ENCODE data around the gene UBTF.

DNA sequence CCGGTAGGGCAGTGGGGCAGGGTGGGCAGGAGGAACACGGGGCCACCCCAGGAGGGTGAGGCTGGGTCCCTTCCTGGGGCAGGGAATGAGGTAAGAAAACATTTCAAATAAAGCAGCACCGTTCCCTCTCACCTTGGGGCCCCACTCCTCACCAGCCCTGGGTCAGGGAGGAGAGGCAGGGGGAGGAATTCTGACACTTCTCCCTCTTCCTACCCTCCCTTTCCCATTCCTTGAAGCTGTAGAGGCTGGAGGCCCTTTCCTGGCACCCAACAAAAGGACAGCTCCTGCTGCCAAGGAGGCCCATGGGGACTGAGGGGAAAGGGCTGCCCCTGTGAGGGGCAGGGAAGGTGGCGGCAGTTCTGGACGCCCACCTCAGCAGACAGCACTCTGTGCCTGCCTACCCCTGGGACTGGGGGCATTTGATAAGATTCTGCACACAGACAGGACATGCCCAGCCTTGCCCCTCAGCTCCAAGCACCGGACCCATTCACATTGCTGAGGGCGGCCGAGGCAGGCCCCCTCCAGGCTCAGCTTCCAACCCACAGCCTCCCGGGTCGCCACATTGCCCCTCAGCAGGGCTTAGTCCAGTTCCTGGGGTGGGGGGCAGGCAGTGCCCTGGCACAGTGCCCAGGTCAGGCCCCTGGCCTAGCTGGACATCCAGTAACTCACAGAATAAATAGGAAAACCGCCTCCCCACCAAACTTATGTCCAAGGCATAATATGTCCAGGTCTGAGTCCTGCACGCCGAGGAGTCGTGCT is 26.0 kb downstream of the UBTF start:
- TF ChIP-seq POLR2A (IDR thresholded peaks at IDR 0.05; ENCODE audit: extremely low read depth, insufficient read length) = no peak
- TF ChIP-seq, protein P1, sequence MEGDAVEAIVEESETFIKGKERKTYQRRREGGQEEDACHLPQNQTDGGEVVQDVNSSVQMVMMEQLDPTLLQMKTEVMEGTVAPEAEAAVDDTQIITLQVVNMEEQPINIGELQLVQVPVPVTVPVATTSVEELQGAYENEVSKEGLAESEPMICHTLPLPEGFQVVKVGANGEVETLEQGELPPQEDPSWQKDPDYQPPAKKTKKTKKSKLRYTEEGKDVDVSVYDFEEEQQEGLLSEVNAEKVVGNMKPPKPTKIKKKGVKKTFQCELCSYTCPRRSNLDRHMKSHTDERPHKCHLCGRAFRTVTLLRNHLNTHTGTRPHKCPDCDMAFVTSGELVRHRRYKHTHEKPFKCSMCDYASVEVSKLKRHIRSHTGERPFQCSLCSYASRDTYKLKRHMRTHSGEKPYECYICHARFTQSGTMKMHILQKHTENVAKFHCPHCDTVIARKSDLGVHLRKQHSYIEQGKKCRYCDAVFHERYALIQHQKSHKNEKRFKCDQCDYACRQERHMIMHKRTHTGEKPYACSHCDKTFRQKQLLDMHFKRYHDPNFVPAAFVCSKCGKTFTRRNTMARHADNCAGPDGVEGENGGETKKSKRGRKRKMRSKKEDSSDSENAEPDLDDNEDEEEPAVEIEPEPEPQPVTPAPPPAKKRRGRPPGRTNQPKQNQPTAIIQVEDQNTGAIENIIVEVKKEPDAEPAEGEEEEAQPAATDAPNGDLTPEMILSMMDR (IDR thresholded peaks at IDR 0.05; ENCODE audit: low read depth, low read length) = no peak
- TF ChIP-seq MAX (IDR thresholded peaks at IDR 0.05; ENCODE audit: low read depth, low read length) = no peak
- TF ChIP-seq MYC (IDR thresholded peaks at IDR 0.05; ENCODE audit: low read depth, low read length) = no peak

Measured in NB4 (cell line).